LNCAP (cell line): ENCODE measurements around the gene TIGD4.

ENCODE experiments used
- CTCF ChIP-seq: fragments of 450-650 bp; IDR thresholded peaks from 2 replicates; pipeline ENCODE4 v1.5.1; 2017; ENCODE audit warnings: mild to moderate bottlenecking

The TIGD4 gene

GRCh38 chr4:152817331-152817730, 37.8 kb upstream of the TIGD4 start:
- TF ChIP-seq CTCF = no peak

GRCh38 chr4:152815078-152815477, 35.5 kb upstream of the TIGD4 start:
- no peak for TF ChIP-seq CTCF

- no peak for TF ChIP-seq CTCF
These were observed 31.3 kb upstream of the TIGD4 start for GRCh38 chr4:152810715-152811287.

- no peak for TF ChIP-seq CTCF
These were observed 29.1 kb upstream of the TIGD4 start for GRCh38 chr4:152808670-152809069.

- no peak for TF ChIP-seq CTCF
These were observed 27.8 kb upstream of the TIGD4 start for GRCh38 chr4:152807294-152807829.

- TF ChIP-seq CTCF = no peak
These were observed 27.1 kb upstream of the TIGD4 start for GRCh38 chr4:152806501-152807125.

- TF ChIP-seq CTCF = no peak
These were observed 26.3 kb upstream of the TIGD4 start for GRCh38 chr4:152805818-152806217.
